Measurements from ENCODE around the gene YARS1.

Gene YARS1

DNA sequence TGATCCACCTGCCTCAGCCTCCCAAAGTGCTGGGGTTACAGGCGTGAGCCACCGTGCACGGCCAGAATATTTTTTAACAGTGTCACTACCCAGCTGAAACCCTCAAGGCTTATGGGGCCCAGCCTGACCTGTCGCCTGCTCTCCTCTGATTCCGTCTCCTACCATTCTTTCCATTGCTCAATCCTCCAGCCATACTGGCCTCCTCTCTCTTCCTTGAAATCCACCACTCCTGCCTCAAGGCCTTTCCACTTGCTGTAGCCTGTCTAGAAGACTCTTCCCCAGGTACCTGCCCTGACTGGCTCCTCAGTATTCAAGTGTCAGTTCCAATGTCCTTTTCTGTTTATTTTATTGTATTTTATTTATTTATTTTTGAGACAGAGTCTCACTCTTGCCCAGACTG lies 53.9 kb downstream of the YARS1 start:
- no peak for DNase-seq (ENCODE audit: low read depth)

DNA sequence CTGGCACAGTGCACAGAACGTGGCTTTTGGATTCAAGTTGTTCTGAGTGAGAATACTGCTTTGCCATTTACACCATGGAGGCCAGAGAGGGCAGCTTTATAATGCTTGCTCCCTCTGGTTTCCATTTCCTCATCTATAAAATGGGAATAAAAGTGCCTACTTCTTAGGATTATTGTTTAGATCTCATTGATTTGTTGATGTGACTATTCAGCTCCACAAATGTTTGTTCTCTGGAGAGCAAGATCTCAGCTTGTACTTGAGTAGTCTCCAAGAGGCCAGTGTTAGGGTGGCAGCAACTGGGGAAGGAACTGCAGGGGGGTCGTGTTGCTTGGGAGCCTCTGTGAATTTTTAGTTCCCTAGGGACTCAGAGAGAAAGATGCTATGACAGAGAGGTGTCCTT lies 55.2 kb downstream of the YARS1 start:
- DNase-seq (ENCODE audit: low read depth), result no peak

DNA sequence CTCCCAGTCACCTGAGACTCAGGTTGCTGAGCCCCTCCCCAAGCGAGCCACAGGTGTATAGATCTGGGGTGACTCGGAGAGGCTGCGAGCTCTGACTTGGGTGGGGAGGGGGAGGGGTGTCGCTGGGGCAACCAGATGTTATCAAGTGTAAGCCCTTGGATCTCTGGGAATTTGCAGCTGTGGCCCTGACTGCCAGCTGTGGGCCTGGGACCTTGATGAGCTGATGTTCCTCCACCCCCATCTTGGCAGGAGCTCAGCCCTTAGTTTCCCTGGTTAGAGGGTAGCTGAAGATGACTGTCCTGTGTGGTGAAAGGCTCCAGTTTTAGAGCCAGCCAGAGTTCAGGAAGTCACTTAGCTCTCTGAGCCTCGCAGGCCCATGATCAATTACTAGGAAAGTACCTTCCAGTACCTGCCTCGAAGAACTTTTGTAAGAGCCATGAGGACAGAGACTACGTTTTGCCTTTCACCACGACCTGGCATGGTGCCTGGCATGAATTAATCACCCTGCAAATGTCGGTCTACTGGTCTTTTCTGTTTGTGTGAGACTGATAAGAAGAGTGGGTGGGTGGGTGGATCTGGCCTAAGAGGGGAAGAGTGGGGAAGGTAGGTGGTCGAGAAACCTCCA lies 55.8 kb downstream of the YARS1 start:
- no peak for DNase-seq (ENCODE audit: low read depth)

DNA sequence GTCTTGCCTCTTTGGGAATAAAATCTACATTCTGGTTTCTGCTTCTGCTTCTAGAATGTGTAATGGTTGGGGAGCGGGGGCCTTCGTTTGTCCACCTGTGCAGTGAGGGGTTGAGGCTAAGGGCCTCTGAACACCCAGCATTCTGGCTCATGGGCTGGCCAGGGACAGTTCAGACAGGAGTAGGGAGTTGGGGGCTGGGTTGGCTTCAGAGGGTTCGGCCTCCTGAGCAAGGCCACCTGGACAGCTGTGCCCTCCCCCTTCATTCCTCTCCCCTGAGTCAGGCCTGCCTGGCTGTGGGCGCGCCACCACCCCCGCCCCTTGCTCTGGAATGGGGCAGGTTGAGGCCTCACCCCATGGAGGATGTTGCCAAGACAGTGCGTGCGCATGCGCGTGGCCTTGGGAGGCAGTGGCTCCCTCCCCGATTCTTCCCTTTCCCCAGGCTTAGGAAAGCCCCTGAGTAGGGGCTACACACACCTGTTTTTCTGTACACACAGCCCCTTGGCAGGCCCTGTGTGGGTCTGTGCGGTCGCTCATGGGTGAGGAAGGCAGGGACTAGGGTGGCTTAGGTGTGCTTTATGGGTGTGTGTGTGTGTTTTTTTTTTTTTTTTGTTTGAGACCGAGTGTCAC lies 57.0 kb downstream of the YARS1 start:
- no peak for DNase-seq (ENCODE audit: low read depth)

DNA sequence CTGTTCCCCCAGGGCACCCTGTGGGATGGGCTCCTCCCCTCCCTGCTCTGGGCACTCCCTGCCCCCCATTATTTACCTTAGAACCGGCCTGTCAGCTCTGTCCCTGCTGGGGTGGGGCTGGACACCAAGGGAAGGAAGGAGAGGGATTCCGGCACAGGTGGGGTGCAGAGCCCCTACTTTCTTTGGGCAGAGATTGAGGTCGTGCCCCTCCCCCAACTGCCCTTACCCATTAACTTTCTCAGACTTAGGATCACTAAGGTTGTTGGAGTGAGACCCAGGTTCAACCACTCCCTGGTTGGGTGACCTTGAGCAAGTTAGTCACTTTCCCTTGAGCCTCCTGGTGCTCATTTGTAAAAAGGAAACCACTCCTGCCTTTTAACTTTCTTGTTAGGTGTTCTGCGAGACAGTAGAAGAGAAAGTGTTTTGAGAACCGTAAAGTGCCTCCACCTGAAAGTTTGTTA lies 57.6 kb downstream of the YARS1 start:
- no peak for DNase-seq (ENCODE audit: low read depth)

GRCh38 chr1:32758795-32759430 lies 58.2 kb downstream of the YARS1 start:
- no peak for DNase-seq (ENCODE audit: low read depth)

GRCh38 chr1:32758177-32758794 lies 58.9 kb downstream of the YARS1 start:
- no peak for DNase-seq (ENCODE audit: low read depth)

DNA sequence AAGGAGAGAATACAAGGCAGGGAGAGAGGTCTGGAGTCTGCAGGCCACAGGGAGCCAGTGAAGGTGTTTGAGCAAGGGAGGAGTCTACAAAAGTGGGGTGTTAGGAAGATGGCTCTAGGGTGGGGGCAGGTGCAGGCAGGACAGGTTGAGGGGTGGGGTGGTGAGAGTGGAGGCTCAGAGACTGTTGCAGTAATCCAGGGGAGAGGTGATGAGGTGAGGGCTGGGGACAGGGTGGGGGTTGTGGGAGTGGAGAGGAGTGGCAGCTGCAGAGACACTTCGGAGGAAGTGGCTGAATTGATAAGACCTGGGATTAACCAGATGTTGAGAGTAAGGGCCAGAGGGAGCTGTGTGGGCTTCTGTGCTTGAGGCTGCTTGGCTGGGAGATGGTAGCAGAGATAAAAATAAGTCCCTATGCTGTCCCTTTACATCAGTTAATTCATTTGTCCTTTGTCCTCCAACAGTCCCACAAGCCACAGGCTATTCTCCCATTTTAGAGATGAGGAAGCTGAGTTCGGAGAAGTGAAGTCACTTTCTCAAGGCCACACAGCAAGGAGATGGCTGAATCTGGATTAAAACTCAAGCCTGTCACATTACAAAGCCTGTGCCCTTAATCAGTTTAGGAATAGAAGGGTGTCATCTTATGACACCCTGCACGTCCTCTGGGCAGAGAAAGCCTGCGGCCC lies 59.8 kb downstream of the YARS1 start:
- no peak for DNase-seq (ENCODE audit: low read depth)

- DNase-seq (ENCODE audit: low read depth), result no peak
Observed at GRCh38 chr1:32755810-32756159, 61.4 kb downstream of the YARS1 start.

DNA sequence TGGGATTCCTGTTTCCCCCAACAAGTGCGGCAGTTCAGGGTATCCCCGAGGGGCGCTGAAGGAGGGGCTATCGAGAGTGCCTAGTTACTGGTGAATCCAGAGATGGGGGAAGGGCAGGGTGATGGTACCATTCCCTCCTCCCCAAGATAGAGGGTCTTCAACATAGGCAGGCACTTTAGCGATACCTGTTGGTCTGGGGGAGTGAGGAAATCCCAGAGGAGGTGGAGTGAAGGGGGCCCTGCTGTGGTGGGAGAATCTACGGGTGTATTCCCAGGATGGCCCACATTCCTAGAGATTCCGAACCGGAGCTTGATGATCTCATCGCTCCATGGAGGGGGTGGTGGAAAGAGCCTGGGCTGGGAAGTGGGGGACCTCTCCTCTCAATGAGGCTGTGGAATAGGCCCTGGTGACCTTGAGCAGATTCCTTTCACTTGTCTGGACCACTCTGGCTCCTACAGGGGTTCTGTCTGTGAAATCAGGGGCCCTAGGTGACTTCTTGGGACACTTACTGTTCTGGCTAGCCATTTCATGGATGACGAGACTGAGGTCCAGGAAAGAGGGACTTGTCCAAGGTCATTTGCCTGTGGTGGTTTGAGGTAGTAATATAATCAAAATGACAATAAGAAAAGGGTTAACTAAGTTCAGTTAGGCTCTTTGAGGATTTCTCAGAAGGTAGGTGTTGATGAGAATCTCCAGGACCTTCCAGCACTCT lies 61.9 kb downstream of the YARS1 start:
- DNase-seq (ENCODE audit: low read depth), result no peak

- DNase-seq (ENCODE audit: low read depth), result peak; percentile 41
Observed at GRCh38 chr1:32754317-32755097, 62.7 kb downstream of the YARS1 start.

DNA sequence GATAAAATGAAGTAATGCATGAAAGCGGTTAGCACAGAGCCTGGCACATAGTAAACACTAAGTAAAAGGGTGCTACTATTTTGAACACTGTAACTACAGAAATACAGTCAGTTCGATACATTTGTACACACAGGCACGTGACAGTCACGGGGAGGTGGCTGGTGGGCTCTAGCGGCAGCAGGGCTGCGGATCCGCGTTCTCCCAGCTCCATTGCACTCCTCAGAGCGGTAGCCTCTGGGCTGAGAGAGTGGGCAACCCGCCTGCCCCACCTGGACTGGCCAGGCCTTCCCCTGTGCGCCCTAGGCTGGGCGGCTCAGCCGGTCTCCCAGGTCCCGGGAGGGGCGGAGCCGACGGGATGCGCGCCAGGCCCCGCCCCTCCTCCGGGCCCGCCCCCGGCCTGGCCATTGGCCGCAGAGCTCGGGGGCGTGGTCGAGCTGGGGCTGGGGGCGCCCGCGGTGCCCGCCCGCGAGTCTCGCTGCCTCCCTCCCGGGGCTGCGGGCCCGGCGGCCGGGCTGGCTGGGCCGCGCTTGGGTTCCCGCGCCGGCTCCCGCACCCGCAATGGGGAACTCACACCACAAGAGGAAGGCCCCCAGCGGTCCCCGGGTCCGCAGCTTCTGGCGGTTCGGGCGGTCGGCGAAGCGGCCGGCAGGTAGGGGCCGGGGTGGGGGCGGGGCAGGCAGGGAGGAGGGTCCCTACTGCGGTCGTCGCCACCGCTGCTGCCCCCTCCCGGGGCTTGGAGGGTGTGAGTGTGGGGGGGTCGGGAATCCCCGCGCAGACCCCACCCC lies 63.4 kb downstream of the YARS1 start:
- DNase-seq (ENCODE audit: low read depth), result peak; percentile 41

DNA sequence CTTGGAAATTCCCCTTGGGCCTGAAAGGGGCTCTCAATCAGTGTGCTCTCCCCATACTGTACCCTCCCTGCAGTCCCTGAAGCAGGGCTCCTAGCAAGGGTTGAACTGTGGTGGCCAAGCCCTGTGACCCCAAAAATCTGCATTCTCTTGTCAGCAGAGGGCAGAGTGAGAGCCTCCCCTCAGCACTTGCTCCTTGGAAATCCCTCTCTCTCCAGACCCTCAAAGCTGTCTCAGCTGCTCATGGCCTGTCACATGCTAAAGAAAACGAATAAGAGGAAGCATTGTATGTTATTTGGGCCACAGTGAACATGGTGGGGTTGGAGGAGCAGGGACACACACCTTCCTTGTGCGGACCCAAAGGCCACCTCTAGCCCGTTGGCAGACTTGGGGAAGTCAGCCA lies 67.4 kb downstream of the YARS1 start:
- DNase-seq (ENCODE audit: low read depth), result no peak

- no peak for DNase-seq (ENCODE audit: low read depth)
Observed at GRCh38 chr1:32749332-32749731, 67.8 kb downstream of the YARS1 start.

GRCh38 chr1:32748926-32749325 lies 68.2 kb downstream of the YARS1 start:
- no peak for DNase-seq (ENCODE audit: low read depth)

DNA sequence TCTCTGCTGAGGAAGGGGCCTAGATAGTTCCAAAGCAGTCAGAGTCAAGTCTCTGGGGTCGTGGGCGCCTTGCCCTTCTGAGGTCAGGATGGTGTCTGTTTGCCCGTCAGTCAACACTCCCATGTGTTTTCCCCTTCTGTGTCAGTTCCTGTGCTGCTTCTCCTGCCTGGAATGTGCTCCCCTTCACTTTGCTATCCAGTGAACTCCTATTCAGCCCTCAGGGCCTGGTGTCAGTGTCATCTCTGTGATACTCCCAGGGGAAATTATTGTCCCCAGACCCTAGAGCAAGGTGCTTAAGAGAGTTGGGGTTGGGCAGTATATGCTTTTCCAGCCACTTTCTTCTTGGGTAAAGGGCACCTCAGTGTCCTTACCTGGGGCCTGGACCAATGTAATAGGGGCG lies 68.8 kb downstream of the YARS1 start:
- DNase-seq (ENCODE audit: low read depth), result no peak

DNA sequence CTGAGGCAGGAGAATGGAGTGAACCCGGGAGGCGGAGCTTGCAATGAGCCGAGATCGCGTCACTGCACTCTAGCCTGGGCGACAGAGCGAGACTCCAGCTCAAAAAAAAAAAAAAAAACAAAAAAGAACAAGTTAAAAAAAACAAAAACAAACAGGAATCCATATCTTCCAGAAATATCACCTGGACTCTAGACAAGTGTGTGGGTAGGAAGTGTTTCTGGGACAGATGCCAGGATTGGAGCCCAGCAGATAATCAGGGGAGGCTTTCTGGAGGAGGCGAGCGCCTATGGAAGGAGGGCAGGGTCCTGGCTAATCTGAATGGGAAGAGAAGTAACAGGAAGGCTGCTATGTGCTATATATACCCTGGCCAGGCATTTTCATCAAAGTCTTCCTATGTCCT lies 71.0 kb downstream of the YARS1 start:
- no peak for DNase-seq (ENCODE audit: low read depth)

DNA sequence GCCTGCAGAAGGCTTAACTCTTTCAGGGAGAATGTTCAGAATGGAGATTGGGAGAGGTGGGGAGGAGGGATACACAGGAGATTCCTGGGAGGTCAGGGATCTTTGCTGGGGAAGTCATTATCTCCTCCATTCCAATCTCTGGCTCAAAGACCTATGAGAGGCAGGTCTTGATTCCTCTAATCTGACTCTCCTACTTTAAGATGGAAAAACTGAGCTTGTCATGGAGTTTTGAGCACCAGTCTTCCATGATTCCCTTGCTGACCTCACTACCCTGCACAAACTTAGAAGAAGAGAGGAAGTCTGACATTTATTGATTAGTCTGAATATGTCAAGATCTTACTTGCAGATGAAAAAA lies 73.1 kb downstream of the YARS1 start:
- DNase-seq (ENCODE audit: low read depth), result no peak

DNA sequence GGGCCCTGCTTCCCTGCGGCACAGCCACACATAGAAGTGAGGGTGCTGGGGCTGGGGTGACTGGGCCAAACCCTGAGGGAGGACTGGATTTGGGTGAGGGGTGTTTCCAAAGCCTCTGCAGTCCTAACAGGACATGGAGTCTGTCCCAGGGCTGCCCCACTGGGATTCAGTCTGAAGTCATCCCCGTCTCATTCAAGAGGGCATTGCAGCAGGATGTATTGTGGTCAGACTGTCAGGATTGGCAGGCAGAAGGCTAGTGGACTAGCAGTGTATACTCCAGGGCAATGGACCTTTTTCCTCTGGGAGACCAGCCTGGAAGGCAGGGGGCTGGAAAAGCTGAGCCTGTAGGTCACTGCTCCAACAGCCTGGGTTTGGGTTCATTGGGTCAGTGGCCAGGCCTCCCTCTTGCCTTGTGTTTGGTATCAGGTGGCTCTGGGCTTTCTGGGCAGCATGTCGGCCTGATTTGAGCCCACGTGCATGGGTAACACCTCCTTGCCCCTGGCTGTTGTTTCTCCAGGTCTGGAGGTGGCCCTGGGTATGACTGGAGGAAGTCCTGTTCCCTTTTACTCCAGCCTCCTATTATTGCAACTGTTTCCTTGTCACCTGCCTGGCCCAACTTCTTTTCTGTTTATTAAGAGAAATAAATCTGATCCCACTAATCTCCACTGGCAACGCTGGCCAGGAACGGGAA lies 73.6 kb downstream of the YARS1 start:
- no peak for DNase-seq (ENCODE audit: low read depth)

- no peak for DNase-seq (ENCODE audit: low read depth)
Observed at GRCh38 chr1:32742956-32743355, 74.2 kb downstream of the YARS1 start.

Data from activated gamma-delta T cell treated with anti-CD3 and anti-CD28 coated beads, Interleukin-2, amount 50 U/mL, for 16 hours (primary cell).